DOHH2 (cell line): ENCODE measurements around the gene LOXL1.

Source experiments
- H3F3A ChIP-seq: fragments of 200-600 bp; sonication (generic), shearing (Covaris generic); 2 replicates; pipeline ENCODE4 v1.6.0; 2016; ENCODE audit warnings: antibody characterized with exemption, mild to moderate bottlenecking; ENCODE audit not compliant: control insufficient read depth, insufficient read depth
- H3K27ac ChIP-seq: fragments of 200-600 bp; sonication (generic); 2 replicates; pipeline ENCODE4 v1.5.1; 2014; ENCODE audit warnings: low read depth, mild to moderate bottlenecking, low read length, moderate library complexity
- H3K27me3 ChIP-seq: fragments of 200-600 bp; sonication (generic); 2 replicates; pipeline ENCODE4 v1.6.1; 2014; ENCODE audit warnings: mild to moderate bottlenecking, low read length, mixed read lengths; ENCODE audit not compliant: control insufficient read depth
- H3K36me3 ChIP-seq: fragments of 200-600 bp; sonication (generic); 2 replicates; pipeline ENCODE4 v1.6.1; 2014; ENCODE audit warnings: mild to moderate bottlenecking, low read length, moderate library complexity, mixed read lengths; ENCODE audit not compliant: control insufficient read depth
- H3K4me1 ChIP-seq: fragments of 200-600 bp; sonication (generic); 2 replicates; pipeline ENCODE4 v1.6.1; 2014; ENCODE audit warnings: mild to moderate bottlenecking, low read length, mixed read lengths; ENCODE audit not compliant: control insufficient read depth
- H3K4me2 ChIP-seq: fragments of 200-600 bp; sonication (generic); 2 replicates; pipeline ENCODE4 v1.6.0; 2014; ENCODE audit warnings: mild to moderate bottlenecking, low read length, moderate library complexity
- H3K4me3 ChIP-seq: fragments of 200-600 bp; sonication (generic); 2 replicates; pipeline ENCODE4 v1.5.1; 2014; ENCODE audit warnings: mild to moderate bottlenecking, low read length, mixed read lengths
- H3K79me2 ChIP-seq: fragments of 200-600 bp; sonication (generic); 2 replicates; pipeline ENCODE4 v1.6.1; 2014; ENCODE audit warnings: mild to moderate bottlenecking, low read length, mixed read lengths; ENCODE audit not compliant: control insufficient read depth
- H3K9me2 ChIP-seq: fragments of 200-600 bp; sonication (generic); replicated peaks from 2 replicates; pipeline ENCODE4 v1.6.1; 2014; ENCODE audit warnings: mild to moderate bottlenecking, low read length, mixed read lengths; ENCODE audit not compliant: control insufficient read depth
- H3K9me3 ChIP-seq: fragments of 200-600 bp; sonication (generic); 2 replicates; pipeline ENCODE4 v1.6.1; 2014; ENCODE audit warnings: antibody characterized with exemption, low read length, mixed read lengths; ENCODE audit not compliant: control insufficient read depth, insufficient read depth
- H4K20me1 ChIP-seq: fragments of 200-600 bp; sonication (generic); 2 replicates; pipeline ENCODE4 v1.6.0; 2014; ENCODE audit warnings: low read depth, mild to moderate bottlenecking, antibody characterized with exemption, low read length, moderate library complexity; ENCODE audit not compliant: control insufficient read depth, insufficient read depth
- EZH2phosphoT487 ChIP-seq: fragments of 200-600 bp; sonication (generic); IDR thresholded peaks from 2 replicates; pipeline ENCODE4 v1.6.1; 2017; ENCODE audit warnings: borderline replicate concordance, mild to moderate bottlenecking, antibody characterized with exemption, low read length, moderate library complexity, mixed read lengths
- TF ChIP-seq, protein P1 (sequence below): fragments of 200-600 bp; sonication (generic); IDR thresholded peaks from one replicate; pipeline ENCODE4 v1.5.1; 2014; ENCODE audit warnings: antibody characterized with exemption, mild to moderate bottlenecking, low read depth, low read length; ENCODE audit not compliant: poor library complexity, severe bottlenecking

LOXL1 gene

DNA sequence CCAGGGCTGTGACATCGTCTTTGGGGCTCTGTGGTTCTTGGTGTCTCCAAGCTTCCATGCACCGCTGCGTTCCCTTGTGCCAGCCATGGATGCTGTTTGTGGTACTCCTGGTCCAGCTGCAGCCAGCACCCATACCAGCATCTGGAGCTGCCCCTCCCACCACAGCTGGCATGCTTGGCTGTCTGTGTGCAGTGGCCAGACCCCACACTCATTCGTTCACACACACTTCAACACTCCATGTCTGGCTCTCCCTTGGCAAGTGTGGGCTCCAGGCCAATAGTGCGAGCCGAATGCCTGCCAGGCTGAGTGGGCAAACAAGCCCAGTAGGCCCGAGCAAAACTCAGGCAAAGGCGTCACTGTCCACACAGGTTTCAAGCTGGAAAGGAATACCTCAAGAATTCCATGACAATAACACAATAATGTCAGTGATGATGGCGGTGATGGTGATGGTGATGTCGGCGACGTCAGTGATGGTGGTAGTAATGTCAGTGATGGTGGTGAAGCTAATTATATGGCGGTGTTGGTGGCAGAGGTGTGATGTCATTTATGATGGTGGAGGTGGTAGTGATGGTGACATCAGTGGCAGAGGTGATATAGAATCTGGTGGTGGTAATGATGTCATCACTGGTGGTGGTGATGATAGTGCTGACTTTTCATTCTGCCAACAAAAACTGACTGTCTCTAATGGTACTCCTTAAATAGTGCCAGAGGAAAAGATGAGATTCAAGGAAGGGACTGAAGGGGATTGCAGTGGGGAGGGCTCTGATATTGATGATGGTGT, 33.6 kb upstream of the LOXL1 start:
- Histone ChIP-seq H3K4me2 (no peak overlapping the region), H3K4me1 (no peaks in the 10 kb centered on the region), H3K4me3 (no peak overlapping the region), H3K27me3 (peaks cover 4% of the 10 kb centered on the region; the same call in 1 of the 2 replicates), H3F3A (no peaks in the 10 kb centered on the region), H4K20me1 (no peaks in the 10 kb centered on the region), H3K36me3 (no peaks in the 10 kb centered on the region), H3K9me2 (no peaks in the 10 kb centered on the region), H3K27ac (no peak overlapping the region), H3K79me2 (no peaks in the 10 kb centered on the region), H3K9me3 (peaks cover 4% of the 10 kb centered on the region; the same call in 1 of the 2 replicates)
- TF ChIP-seq, protein P1, sequence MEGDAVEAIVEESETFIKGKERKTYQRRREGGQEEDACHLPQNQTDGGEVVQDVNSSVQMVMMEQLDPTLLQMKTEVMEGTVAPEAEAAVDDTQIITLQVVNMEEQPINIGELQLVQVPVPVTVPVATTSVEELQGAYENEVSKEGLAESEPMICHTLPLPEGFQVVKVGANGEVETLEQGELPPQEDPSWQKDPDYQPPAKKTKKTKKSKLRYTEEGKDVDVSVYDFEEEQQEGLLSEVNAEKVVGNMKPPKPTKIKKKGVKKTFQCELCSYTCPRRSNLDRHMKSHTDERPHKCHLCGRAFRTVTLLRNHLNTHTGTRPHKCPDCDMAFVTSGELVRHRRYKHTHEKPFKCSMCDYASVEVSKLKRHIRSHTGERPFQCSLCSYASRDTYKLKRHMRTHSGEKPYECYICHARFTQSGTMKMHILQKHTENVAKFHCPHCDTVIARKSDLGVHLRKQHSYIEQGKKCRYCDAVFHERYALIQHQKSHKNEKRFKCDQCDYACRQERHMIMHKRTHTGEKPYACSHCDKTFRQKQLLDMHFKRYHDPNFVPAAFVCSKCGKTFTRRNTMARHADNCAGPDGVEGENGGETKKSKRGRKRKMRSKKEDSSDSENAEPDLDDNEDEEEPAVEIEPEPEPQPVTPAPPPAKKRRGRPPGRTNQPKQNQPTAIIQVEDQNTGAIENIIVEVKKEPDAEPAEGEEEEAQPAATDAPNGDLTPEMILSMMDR: no peak
- no peak for TF ChIP-seq EZH2phosphoT487

DNA sequence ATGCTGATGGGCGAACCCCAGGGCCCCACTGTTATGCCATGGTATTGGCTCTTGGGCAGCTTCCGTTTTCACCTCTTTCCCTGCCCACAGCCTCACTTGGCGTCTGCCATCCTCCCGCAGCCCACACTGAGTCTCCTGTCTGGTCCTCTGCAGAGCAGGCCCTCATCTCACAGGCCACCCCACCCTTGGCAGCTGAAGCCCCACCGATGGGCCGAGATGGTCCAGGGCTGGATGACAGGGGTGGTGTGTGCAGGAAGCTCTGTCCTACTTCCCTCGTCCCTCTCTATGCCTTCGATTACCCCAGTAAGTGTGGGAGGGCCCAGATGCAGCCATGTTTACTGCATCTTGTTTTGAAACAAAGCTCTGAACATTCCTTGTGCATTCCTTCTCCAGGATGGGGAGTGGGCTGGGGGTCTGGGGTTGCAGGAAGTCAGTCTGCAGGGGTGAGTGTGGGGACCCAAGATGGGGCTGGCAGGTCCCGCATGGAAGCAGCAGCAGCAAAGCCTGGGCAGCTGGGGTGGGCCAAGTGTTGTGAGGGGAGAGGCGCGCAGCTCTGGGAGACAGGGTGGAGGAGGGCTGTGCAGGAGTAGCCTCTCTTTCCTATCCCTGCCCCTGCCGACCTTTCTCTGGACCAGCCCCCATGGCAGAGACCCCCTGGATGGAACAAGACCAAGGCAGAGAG, 32.0 kb upstream of the LOXL1 start:
- Histone ChIP-seq H3K27me3 (no peaks in the 10 kb centered on the region), H4K20me1 (no peaks in the 10 kb centered on the region), H3K9me2 (no peaks in the 10 kb centered on the region), H3K9me3 (peaks cover 4% of the 10 kb centered on the region; the same call in 1 of the 2 replicates), H3K4me3 (no peak overlapping the region), H3K4me1 (no peaks in the 10 kb centered on the region), H3F3A (no peaks in the 10 kb centered on the region), H3K4me2 (no peak overlapping the region), H3K36me3 (no peaks in the 10 kb centered on the region), H3K27ac (no peak overlapping the region), H3K79me2 (no peaks in the 10 kb centered on the region)
- TF ChIP-seq, protein P1: no peak
- TF ChIP-seq EZH2phosphoT487: no peak

DNA sequence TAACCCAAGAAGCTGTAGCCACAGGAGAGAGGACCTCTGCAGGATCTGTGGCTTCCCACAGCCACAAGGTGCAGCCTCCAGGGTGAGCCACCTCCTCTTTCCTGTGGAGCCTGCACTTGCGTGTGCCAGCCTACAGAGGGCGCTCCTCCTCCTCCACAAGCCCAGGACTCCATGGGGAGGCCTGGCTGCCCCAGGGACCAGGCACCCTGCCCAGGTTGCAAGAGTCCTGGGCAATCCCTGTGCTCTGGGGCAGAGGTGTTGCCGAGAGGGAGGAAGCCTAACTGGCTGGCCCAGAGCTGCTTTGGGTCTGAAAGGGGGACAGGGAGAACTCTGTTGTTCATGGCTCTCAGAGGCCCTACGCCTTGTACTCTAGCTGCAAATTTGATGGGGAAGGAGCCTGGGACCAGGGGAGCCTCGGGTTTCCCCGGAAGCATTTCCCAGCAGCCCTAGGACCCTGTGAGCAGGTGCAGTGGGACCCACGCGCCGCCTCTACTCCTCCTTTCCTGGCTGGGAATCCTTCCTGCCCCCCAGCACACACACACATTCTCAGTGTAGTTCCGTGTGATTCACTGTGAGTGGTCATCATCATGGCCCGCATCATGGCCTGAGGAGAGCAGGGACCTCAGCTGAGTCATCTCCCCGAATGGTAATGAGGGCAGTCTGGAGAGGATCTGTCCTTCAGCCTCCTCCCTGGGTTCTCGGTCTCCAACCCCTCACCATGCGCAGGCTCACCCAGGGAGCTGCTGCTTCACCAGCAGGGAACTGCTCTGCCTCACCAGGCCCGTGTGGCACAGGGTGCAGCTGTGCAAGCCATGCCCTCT, 28.6 kb upstream of the LOXL1 start:
- Histone ChIP-seq H3K79me2 (no peaks in the 10 kb centered on the region), H3K27me3 (no peaks in the 10 kb centered on the region), H3K9me3 (peaks cover under 1% of the 10 kb centered on the region; the same call in 1 of the 2 replicates), H3K27ac (no peak overlapping the region), H3K4me2 (no peak overlapping the region), H3K4me1 (no peaks in the 10 kb centered on the region), H3K9me2 (no peaks in the 10 kb centered on the region), H4K20me1 (no peaks in the 10 kb centered on the region), H3F3A (no peaks in the 10 kb centered on the region), H3K36me3 (no peaks in the 10 kb centered on the region), H3K4me3 (no peak overlapping the region)
- TF ChIP-seq EZH2phosphoT487: no peak
- TF ChIP-seq, protein P1: peak; percentile 87
